Coronary artery (tissue), 2 donors: ENCODE results near the gene ORC1.
"Not testable (repeated sequence)": the region's sequence is repeated elsewhere in the genome, so short reads cannot be mapped to it uniquely, and the experiment has no call there.

Source experiments
- DNase-seq: peaks from one replicate; pipeline ENCODE4 v3.0.0-alpha.2; 2017; ENCODE audit warnings: low spot score
- H3K27ac ChIP-seq, 2 donors: fragments of 200-600 bp; sonication (generic); one replicate each; pipeline ENCODE4 v1.5.1; 2016 to 2019
- H3K4me3 ChIP-seq: fragments of 200-600 bp; sonication (generic); 2 replicates; pipeline ENCODE4 v1.5.1; 2016; ENCODE audit warnings: mild to moderate bottlenecking, moderate library complexity
- TF ChIP-seq, protein P1 (sequence below): fragments of 200-600 bp; sonication (generic); IDR thresholded peaks from one replicate; pipeline ENCODE4 v1.5.1; 2019; ENCODE audit warnings: antibody characterized with exemption

The ORC1 gene

DNA sequence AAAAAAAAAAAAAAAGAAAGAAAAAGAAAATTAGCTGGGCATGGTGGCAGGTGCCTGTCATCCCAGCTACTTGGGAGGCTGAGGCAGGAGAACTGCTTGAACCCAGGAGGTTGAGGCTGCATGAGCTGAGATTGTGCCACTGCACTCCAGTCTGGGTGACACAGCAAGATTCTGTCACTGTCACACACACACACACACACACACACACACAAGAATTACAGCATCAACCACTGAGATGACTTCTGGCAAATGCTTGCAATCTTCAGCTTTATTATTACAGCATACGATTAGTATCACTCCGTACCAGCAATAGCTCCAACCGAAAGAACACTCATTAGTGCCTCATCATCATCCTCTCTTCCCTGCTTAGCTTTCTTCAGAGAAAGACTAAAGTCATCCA is 4.6 kb downstream of the ORC1 start:
- Histone ChIP-seq H3K27ac (no peak overlapping the region), H3K4me3 (no peak overlapping the region)
- TF ChIP-seq, protein P1, sequence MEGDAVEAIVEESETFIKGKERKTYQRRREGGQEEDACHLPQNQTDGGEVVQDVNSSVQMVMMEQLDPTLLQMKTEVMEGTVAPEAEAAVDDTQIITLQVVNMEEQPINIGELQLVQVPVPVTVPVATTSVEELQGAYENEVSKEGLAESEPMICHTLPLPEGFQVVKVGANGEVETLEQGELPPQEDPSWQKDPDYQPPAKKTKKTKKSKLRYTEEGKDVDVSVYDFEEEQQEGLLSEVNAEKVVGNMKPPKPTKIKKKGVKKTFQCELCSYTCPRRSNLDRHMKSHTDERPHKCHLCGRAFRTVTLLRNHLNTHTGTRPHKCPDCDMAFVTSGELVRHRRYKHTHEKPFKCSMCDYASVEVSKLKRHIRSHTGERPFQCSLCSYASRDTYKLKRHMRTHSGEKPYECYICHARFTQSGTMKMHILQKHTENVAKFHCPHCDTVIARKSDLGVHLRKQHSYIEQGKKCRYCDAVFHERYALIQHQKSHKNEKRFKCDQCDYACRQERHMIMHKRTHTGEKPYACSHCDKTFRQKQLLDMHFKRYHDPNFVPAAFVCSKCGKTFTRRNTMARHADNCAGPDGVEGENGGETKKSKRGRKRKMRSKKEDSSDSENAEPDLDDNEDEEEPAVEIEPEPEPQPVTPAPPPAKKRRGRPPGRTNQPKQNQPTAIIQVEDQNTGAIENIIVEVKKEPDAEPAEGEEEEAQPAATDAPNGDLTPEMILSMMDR: no peak
- no peak for DNase-seq

- no peak for DNase-seq
- TF ChIP-seq, protein P1: no peak
- Histone ChIP-seq H3K4me3 (no peak overlapping the region), H3K27ac (no peak overlapping the region)
Measured at GRCh38 chr1:52393174-52393573, 11.0 kb downstream of the ORC1 start.

DNA sequence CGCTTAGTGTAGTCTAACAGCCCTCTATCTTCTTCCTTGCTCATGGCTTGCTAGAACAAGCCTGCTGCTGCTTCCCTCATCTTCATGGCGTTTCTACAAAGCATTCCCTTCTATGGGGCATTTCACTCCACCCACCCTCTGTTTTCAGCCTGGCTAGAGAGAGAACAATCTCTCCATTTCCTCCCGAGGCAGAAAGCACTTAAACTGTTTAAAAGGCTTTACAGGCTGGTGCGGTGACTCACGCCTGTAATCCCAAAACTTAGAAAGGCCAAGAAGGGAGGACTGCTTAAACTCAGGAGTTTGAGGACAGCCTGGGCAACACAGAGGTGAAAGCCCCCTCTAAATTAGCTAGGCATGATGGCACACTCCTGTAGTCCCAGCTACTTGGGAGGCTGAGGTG is 17.8 kb downstream of the ORC1 start:
- no peak for DNase-seq
- Histone ChIP-seq H3K27ac (no peak overlapping the region), H3K4me3 (no peak overlapping the region)
- TF ChIP-seq, protein P1: no peak

- no peak for DNase-seq
- Histone ChIP-seq H3K4me3 (no peak overlapping the region), H3K27ac (no peak overlapping the region)
- TF ChIP-seq, protein P1: no peak
Measured at GRCh38 chr1:52385376-52385775, 18.8 kb downstream of the ORC1 start.

DNA sequence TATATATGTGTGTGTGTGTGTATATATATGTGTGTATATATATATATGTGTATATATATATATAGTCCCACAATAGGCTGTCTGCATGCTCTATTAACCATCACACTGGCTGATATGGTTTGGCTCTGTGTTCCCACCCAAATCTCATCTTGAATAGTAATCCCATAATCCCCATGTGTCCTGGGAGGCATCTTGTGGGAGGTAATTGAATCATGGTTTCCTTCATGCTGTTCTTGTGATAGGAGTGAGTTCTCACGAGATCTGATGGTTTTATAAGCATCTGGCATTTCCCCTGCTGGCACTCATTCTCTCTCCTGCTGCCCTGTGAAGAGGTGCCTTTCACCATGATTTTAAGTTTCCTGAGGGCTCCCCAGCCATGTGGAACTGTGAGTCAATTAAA is 34.4 kb downstream of the ORC1 start:
- not testable (repeated sequence) for H3K27ac ChIP-seq

DNA sequence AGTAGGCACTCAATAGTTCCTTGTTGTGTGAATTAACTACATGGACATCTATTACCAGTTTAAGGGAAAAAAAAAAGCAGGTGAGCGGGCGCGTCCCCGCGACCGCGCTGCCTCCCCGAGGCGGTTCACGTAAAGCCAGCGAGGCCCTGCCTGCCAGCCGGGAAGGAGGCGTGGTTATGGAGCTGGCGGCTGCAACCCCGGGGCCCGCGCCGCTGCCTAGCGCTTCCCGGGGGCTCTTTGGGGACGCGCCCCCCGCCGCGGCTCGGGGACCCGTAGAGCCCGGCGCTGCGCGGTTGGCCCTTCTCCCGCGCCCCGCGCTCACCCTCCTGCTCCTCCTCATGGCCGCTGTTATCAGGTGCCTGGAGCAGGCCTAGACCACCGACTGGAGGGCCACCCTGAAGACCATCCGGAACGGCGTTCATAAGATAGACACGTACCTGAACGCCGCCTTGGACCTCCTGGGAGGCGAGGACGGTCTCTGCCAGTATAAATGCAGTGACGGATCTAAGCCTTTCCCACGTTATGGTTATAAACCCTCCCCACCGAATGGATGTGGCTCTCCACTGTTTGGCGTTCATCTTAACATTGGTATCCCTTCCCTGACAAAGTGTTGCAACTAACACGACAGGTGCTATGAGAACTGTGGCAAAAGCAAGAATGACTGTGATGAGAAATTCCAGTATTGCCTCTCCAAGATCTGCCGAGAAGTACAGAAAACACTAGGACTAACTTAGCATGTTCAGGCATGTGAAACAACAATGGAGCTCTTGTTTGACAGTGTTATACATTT is 35.6 kb downstream of the ORC1 start:
- no peak for DNase-seq
- TF ChIP-seq, protein P1: no peak
- peak overlapping the region in 1 of 2 donors; percentile 9 for H3K27ac ChIP-seq
- H3K4me3 ChIP-seq: peak overlapping the region; percentile 67

More for the DNA sequence above, 34.4 kb downstream of the ORC1 start:
- DNase-seq, H3K4me3 ChIP-seq: not testable (repeated sequence)

DNA sequence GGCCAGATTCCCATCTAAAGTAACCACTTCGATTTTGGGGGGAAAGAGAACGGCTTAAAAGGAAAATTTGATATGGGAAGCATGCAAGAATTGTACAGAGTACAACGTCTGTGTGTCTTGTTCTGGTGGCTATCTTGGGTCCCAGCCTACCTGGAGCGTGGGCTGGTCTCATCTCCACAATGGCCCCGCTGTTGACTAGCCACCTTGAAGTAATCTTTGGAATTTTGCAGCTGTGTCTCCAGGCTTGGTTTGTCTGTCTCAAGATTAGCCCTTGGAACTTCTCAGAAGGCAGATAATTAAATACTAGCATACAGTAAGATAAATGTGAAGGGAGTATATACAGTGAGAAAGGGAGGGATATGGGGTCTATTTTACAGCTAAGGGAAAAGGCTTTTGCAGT is 37.0 kb downstream of the ORC1 start:
- DNase-seq: no peak
- Histone ChIP-seq H3K27ac (no peak overlapping the region), H3K4me3 (no peak overlapping the region)
- TF ChIP-seq, protein P1: no peak
